K562 (cell line): ENCODE results near the gene MFSD12. TPM values are rescaled to one million over a fixed set of nuclear protein-coding genes. Genes with fewer than 3 reads are reported as not detected.

Source experiments
- ARID3A ChIP-seq: IDR thresholded peaks from 2 replicates; pipeline ENCODE4 v1.6.1; 2012; ENCODE audit warnings: low read depth, low read length, improper control_type of control experiment, borderline replicate concordance
- CHD4 ChIP-seq: fragments of 200-600 bp; sonication (generic); IDR thresholded peaks from 3 replicates; pipeline ENCODE4 v1.6.1; 2012; ENCODE audit warnings: low read depth, mild to moderate bottlenecking, mixed read lengths, low read length, inconsistent platforms; ENCODE audit not compliant: insufficient read depth, insufficient replicate concordance, poor library complexity, severe bottlenecking
- FIP1L1 ChIP-seq: fragments of 200-400 bp; formaldehyde crosslinking; IDR thresholded peaks from 2 replicates; pipeline ENCODE4 v1.6.1; 2018; ENCODE audit warnings: mild to moderate bottlenecking, low read depth, low read length; ENCODE audit not compliant: poor library complexity, severe bottlenecking
- FUS ChIP-seq: fragments of 200-400 bp; formaldehyde crosslinking; optimal IDR thresholded peaks from 2 replicates; pipeline ENCODE3; 2017; ENCODE audit warnings: low read depth, low read length
- HDGF ChIP-seq: fragments of 450-650 bp; IDR thresholded peaks from 2 replicates; pipeline ENCODE4 v1.6.1; 2016
- KDM5B ChIP-seq: fragments of 200-600 bp; sonication (generic); IDR thresholded peaks from 2 replicates; pipeline ENCODE4 v1.6.1; 2012; ENCODE audit warnings: low read depth, mild to moderate bottlenecking, moderate library complexity, low read length, control low read depth, inconsistent platforms; ENCODE audit not compliant: insufficient replicate concordance
- KLF13 ChIP-seq: fragments of 450-650 bp; IDR thresholded peaks from 2 replicates; pipeline ENCODE4 v1.6.1; 2016; ENCODE audit warnings: missing genetic modification characterization, low read depth, mild to moderate bottlenecking, missing compliant biosample characterization, moderate library complexity, borderline replicate concordance
- MEIS2 ChIP-seq: fragments of 450-650 bp; IDR thresholded peaks from 2 replicates; pipeline ENCODE4 v1.6.1; 2014; ENCODE audit warnings: mild to moderate bottlenecking; ENCODE audit not compliant: partially characterized antibody
- NONO ChIP-seq, 2 experiments: fragments of 200-400 bp in 1 of 2; fragments of 450-650 bp in 1 of 2; formaldehyde crosslinking in 1 of 2; IDR thresholded peaks; 2 replicates each; pipeline ENCODE4 v1.6.1; 2017; ENCODE audit warnings: low read depth in 2 of 2, mild to moderate bottlenecking in 2 of 2, moderate library complexity in 2 of 2, low read length in 1 of 2
- PCBP1 ChIP-seq: fragments of 200-400 bp; formaldehyde crosslinking; IDR thresholded peaks from 2 replicates; pipeline ENCODE4 v1.6.1; 2018; ENCODE audit warnings: mild to moderate bottlenecking, low read depth, low read length; ENCODE audit not compliant: poor library complexity, severe bottlenecking
- POLR2AphosphoS2 ChIP-seq: IDR thresholded peaks from 2 replicates; pipeline ENCODE4 v1.6.1; 2012; ENCODE audit warnings: low read length, improper control_type of control experiment
- POLR3A ChIP-seq: IDR thresholded peaks from 2 replicates; pipeline ENCODE4 v1.6.1; 2011; ENCODE audit warnings: borderline replicate concordance, mild to moderate bottlenecking, moderate library complexity; ENCODE audit not compliant: insufficient read length, insufficient read depth; ENCODE audit errors: extremely low read depth
- RNF2 ChIP-seq: sonication (generic); IDR thresholded peaks from 2 replicates; pipeline ENCODE4 v1.6.1; 2016
- SMC3 ChIP-seq: conservative IDR thresholded peaks from 2 replicates; pipeline ENCODE4 v1.6.1; 2011; ENCODE audit warnings: low read depth, low read length, improper control_type of control experiment; ENCODE audit not compliant: insufficient read depth
- SREBF2 ChIP-seq: sonication (generic); formaldehyde crosslinking; IDR thresholded peaks from 2 replicates; pipeline ENCODE4 v1.4.0; 2020; ENCODE audit warnings: mild to moderate bottlenecking, missing genetic modification reagents
- ZBTB9 ChIP-seq: fragments of 450-650 bp; formaldehyde crosslinking; IDR thresholded peaks from 2 replicates; pipeline ENCODE4 v1.4.0; 2020; ENCODE audit warnings: mild to moderate bottlenecking, moderate library complexity
- ZC3H11A ChIP-seq: IDR thresholded peaks from 2 replicates; pipeline ENCODE4 v1.6.1; 2012; ENCODE audit warnings: low read depth, low read length, improper control_type of control experiment
- ZEB2 ChIP-seq: fragments of 450-650 bp; IDR thresholded peaks from 2 replicates; pipeline ENCODE4 v1.6.1; 2016
- ZFP30 ChIP-seq: fragments of 250-450 bp; sonication (Bioruptor Pico); IDR thresholded peaks from 2 replicates; pipeline ENCODE4 v1.8.0; 2022; ENCODE audit warnings: moderate library complexity, mild to moderate bottlenecking, inconsistent platforms, borderline replicate concordance
- ZNF197 ChIP-seq: fragments of 200-800 bp; sonication (Bioruptor generic); IDR thresholded peaks from 2 replicates; pipeline ENCODE4 v1.6.1; 2016; ENCODE audit warnings: low read depth, missing genetic modification characterization, missing compliant biosample characterization
- ZNF24 ChIP-seq: fragments of 450-650 bp; IDR thresholded peaks from 2 replicates; pipeline ENCODE4 v1.6.1; 2016
- ZNF444 ChIP-seq: fragments of 250-450 bp; sonication (Bioruptor Pico); IDR thresholded peaks from 2 replicates; pipeline ENCODE4 v1.4.0; 2020; ENCODE audit warnings: mild to moderate bottlenecking, moderate library complexity
- ZNF639 ChIP-seq, 2 experiments: fragments of 200-800 bp in 1 of 2; sonication (Bioruptor generic) in 1 of 2; sonication (generic) in 1 of 2; formaldehyde crosslinking in 1 of 2; IDR thresholded peaks in 1 of 2; conservative IDR thresholded peaks in 1 of 2; 2 replicates each; pipeline versions ENCODE4 v1.5.0 to v1.6.1; 2016 to 2020; ENCODE audit warnings: missing compliant biosample characterization in 1 of 2, missing genetic modification characterization in 1 of 2, missing genetic modification reagents in 1 of 2
- polyA plus RNA-seq, 8 experiments: library from polyadenylated mRNA; depleted of rRNA in 4 of 8; stranded (reverse) in 5 of 8; unstranded in 3 of 8; fragments of >200 nt; fragmentation: Nextera tagmentation in 2 of 8; fragmentation: Illumina TruSeq in 1 of 8; extraction: Ambion mirVana in 2 of 8; extraction: Trizol in 1 of 8; gene quantifications; 2 replicates each; pipeline versions ENCODE4 v1.2.1 to v1.2.3, GENCODE V29; 2011 to 2014; ENCODE audit warnings: inconsistent platforms in 1 of 8, missing spikeins in 1 of 8
- total RNA-seq, 7 experiments: library from RNA; depleted of rRNA in 6 of 7; stranded (reverse); fragments of >200 nt in 6 of 7; fragmentation: Illumina TruSeq in 2 of 7; extraction: Trizol in 2 of 7; gene quantifications; 2 replicates each; pipeline versions ENCODE4 v1.2.1 to v1.2.3, GENCODE V29; 2011 to 2021; ENCODE audit warnings: low replicate concordance in 1 of 7

The MFSD12 gene
- total and polyA plus RNA-seq, 9 of the 15 experiments (the other 6 are each of a cell fraction or from before 2014, with no cell fraction given) = 0.69 to 112 (median 31.8) TPM

- TF ChIP-seq MEIS2 (peak; percentile 47), ZNF197 (no peak), FIP1L1 (peak; percentile 69), ZEB2 (no peak), SREBF2 (CRISPR knock-in tag) (no peak), CHD4 (no peak), ARID3A (peak; percentile 43; the same call in 1 of the 2 replicates), RNF2 (peak; percentile 93), POLR2AphosphoS2 (no peak), ZNF639 (CRISPR knock-in tag; conservative IDR thresholded peaks at IDR 0.05 in 1 of 2, IDR thresholded peaks at IDR 0.05 in 1 of 2) (peak in 1 of 2 experiments; percentile 69; a peak in 1 of 4 replicates), NONO (IDR thresholded peaks at IDR 0.05; ENCODE audit: low read depth in 2 of 2, low read length in 1 of 2) (peak; percentile 58 to 100; a peak in 3 of 4 replicates), HDGF (no peak), KDM5B (peak; percentile 95), KLF13 (tag) (peak; percentile 58; the same call in 1 of the 2 replicates), FUS (no peak), ZNF24 (peak; percentile 100), ZC3H11A (no peak), POLR3A (no peak), ZNF444 (CRISPR knock-in tag) (no peak), PCBP1 (peak; percentile 38), ZBTB9 (CRISPR knock-in tag) (peak; percentile 46; the same call in 1 of the 2 replicates), ZFP30 (CRISPR knock-in tag) (no peak), SMC3 (no peak)
Measured at GRCh38 chr19:3500429-3501101, 56.8 kb downstream of the MFSD12 start, which contains the start of gene DOHH (continued).
